ENCODE data around the gene OR1L6.

The OR1L6 gene

GRCh38 chr9:122742003-122742402 is at the start of gene OR1L6:
OR1L6 (plus strand) TSS chr9:122742303; CDS start chr9:122749848, 7,545 bp downstream.
- no peak for DNase-seq

- no peak for DNase-seq
These were observed 46.4 kb upstream of the OR1L6 start for GRCh38 chr9:122695696-122696095.

- DNase-seq = no peak
These were observed 24.1 kb upstream of the OR1L6 start for GRCh38 chr9:122718038-122718437.

GRCh38 chr9:122719218-122719617 is 22.9 kb upstream of the OR1L6 start:
- no peak for DNase-seq

- no peak for DNase-seq
These were observed 18.4 kb upstream of the OR1L6 start, which contains the start of gene OR1L4 for GRCh38 chr9:122723690-122724089. OR1L4 (plus strand) TSS chr9:122723990; CDS start chr9:122723990, 0 bp downstream.

GRCh38 chr9:122754825-122755224 is 12.7 kb downstream of the OR1L6 start:
- DNase-seq = no peak

GRCh38 chr9:122767817-122768216 is 25.7 kb downstream of the OR1L6 start:
- no peak for DNase-seq

GRCh38 chr9:122777052-122777451 is 34.9 kb downstream of the OR1L6 start:
- no peak for DNase-seq

GRCh38 chr9:122777935-122778627 is 36.0 kb downstream of the OR1L6 start:
- DNase-seq = no peak

GRCh38 chr9:122779181-122779580 is 37.1 kb downstream of the OR1L6 start:
- DNase-seq = no peak

GRCh38 chr9:122780026-122780425 is 37.9 kb downstream of the OR1L6 start:
- DNase-seq = no peak

- DNase-seq = no peak
These were observed 39.6 kb downstream of the OR1L6 start for GRCh38 chr9:122781671-122782070.

GRCh38 chr9:122785269-122785668 is 43.2 kb downstream of the OR1L6 start:
- no peak for DNase-seq

- no peak for DNase-seq
These were observed 44.2 kb downstream of the OR1L6 start for GRCh38 chr9:122786338-122786737.

- DNase-seq = no peak
These were observed 46.7 kb downstream of the OR1L6 start, which contains the start of gene OR5C1 for GRCh38 chr9:122788831-122789230. OR5C1 (plus strand) TSS chr9:122788933; CDS start chr9:122788933, 0 bp downstream.

GRCh38 chr9:122789256-122790046 is 47.3 kb downstream of the OR1L6 start:
- no peak for DNase-seq

GRCh38 chr9:122791872-122792669 is 50.0 kb downstream of the OR1L6 start:
- no peak for DNase-seq

GRCh38 chr9:122797316-122798063 is 55.4 kb downstream of the OR1L6 start:
- DNase-seq = no peak
